Measurements from ENCODE around the gene NNAT. TPM values are rescaled to one million over a fixed set of nuclear protein-coding genes. Genes with fewer than 3 reads are reported as not detected.

NNAT gene
- total RNA-seq, 4 donors from 2014 or later: not detected

- Histone ChIP-seq H3K9me3 (no peaks in the 10 kb centered on the region), H3K36me3 (no peaks in the 10 kb centered on the region), H3K27ac (peak overlapping the region in 2 of 4 donors; percentile 67 to 96), H3K4me1 (peaks cover 0 to 54% (median 11%) of the 10 kb centered on the region in 4 donors), H3K4me3 (peak overlapping the region in 2 of 4 donors; percentile 11 to 98), H3K27me3 (no peaks in the 10 kb centered on the region)
- peak in 1 of 3 donors; percentile 58 for DNase-seq
- TF ChIP-seq CTCF (IDR thresholded peaks at IDR 0.05) (no peak), POLR2A (IDR thresholded peaks at IDR 0.05) (no peak)
These were observed 4.0 kb downstream of the NNAT start for GRCh38 chr20:37524859-37525708.

- H3K36me3 ChIP-seq: no peaks in the 10 kb centered on the region
- H3K4me1 ChIP-seq: peaks cover 0 to 49% (median 11%) of the 10 kb centered on the region in 4 donors
- H3K9me3 ChIP-seq: no peaks in the 10 kb centered on the region
- H3K4me3 ChIP-seq: peak overlapping the region in 2 of 4 donors; percentile 90 to 98
- no peaks in the 10 kb centered on the region for H3K27me3 ChIP-seq
- TF ChIP-seq CTCF (IDR thresholded peaks at IDR 0.05) (no peak), POLR2A (IDR thresholded peaks at IDR 0.05) (no peak)
- peak in 1 of 3 donors; percentile 37 for DNase-seq
- peak overlapping the region in 3 of 4 donors; percentile 91 to 98 (median 96) for H3K27ac ChIP-seq
These were observed 4.8 kb downstream of the NNAT start for GRCh38 chr20:37525810-37526209.

- peak in 1 of 3 donors; percentile 47 for DNase-seq
- H3K4me1 ChIP-seq: peaks cover 0 to 49% (median 11%) of the 10 kb centered on the region in 4 donors
- no peak for TF ChIP-seq POLR2A (IDR thresholded peaks at IDR 0.05)
- TF ChIP-seq CTCF (IDR thresholded peaks at IDR 0.05): no peak
These were observed 5.3 kb downstream of the NNAT start for GRCh38 chr20:37526238-37526838.

GRCh38 chr20:37526839-37527637 is 6.0 kb downstream of the NNAT start:
- no peaks in the 10 kb centered on the region for H3K36me3 ChIP-seq
- H3K4me3 ChIP-seq: peak overlapping the region; percentile 75 to 99 (median 94)
- DNase-seq: peak in 1 of 3 donors; percentile 56
- TF ChIP-seq POLR2A (IDR thresholded peaks at IDR 0.05): no peak
- no peak for TF ChIP-seq CTCF (IDR thresholded peaks at IDR 0.05)
- peak overlapping the region; percentile 91 to 98 (median 96) for H3K27ac ChIP-seq
- H3K27me3 ChIP-seq: no peaks in the 10 kb centered on the region
- no peaks in the 10 kb centered on the region for H3K9me3 ChIP-seq
- peaks cover 0 to 48% (median 11%) of the 10 kb centered on the region in 4 donors for H3K4me1 ChIP-seq

More at GRCh38 chr20:37526238-37526838, 5.3 kb downstream of the NNAT start:
- H3K4me3 ChIP-seq: peak overlapping the region; percentile 75 to 99 (median 94)
- no peaks in the 10 kb centered on the region for H3K9me3 ChIP-seq
- no peaks in the 10 kb centered on the region for H3K36me3 ChIP-seq
- H3K27ac ChIP-seq: peak overlapping the region; percentile 91 to 98 (median 96)
- H3K27me3 ChIP-seq: no peaks in the 10 kb centered on the region

Data from Peyer's patch (tissue), 4 donors.